K562 (cell line): ENCODE measurements around the gene GART. TPM values are rescaled to one million over a fixed set of nuclear protein-coding genes. Genes with fewer than 3 reads are reported as not detected.

Source experiments
- BRCA1 ChIP-seq, 2 experiments: fragments of 450-650 bp in 1 of 2; sonication (generic) in 1 of 2; formaldehyde crosslinking in 1 of 2; IDR thresholded peaks; 2 replicates each; pipeline versions ENCODE4 v1.5.0 to v1.6.1; 2017 to 2020; ENCODE audit warnings: mild to moderate bottlenecking in 1 of 2, missing genetic modification reagents in 1 of 2
- BRD9 ChIP-seq: fragments of 450-650 bp; IDR thresholded peaks from 2 replicates; pipeline ENCODE4 v1.6.1; 2018; ENCODE audit warnings: low read depth; ENCODE audit not compliant: partially characterized antibody
- CTBP1 ChIP-seq: fragments of 450-650 bp; IDR thresholded peaks from 2 replicates; pipeline ENCODE4 v1.6.1; 2016; ENCODE audit warnings: borderline replicate concordance
- DMBX1 ChIP-seq: fragments of 250-450 bp; sonication (Bioruptor Pico); IDR thresholded peaks from 2 replicates; pipeline ENCODE4 v1.8.0; 2022; ENCODE audit warnings: inconsistent platforms, mild to moderate bottlenecking, moderate library complexity, borderline replicate concordance
- FOS ChIP-seq: IDR thresholded peaks from 3 replicates; pipeline ENCODE4 v1.6.1; 2011; ENCODE audit not compliant: insufficient read length; ENCODE audit errors: extremely low read depth
- FOSL1 ChIP-seq: fragments of 200-800 bp; sonication (Bioruptor generic); conservative IDR thresholded peaks from 2 replicates; pipeline ENCODE4 v1.6.1; 2016; ENCODE audit warnings: missing genetic modification characterization, missing compliant biosample characterization
- JUNB ChIP-seq: fragments of 450-650 bp; formaldehyde crosslinking; conservative IDR thresholded peaks from 2 replicates; pipeline ENCODE4 v1.4.0; 2020; ENCODE audit warnings: mild to moderate bottlenecking
- KDM4B ChIP-seq, 2 experiments: fragments of 450-650 bp in 1 of 2; sonication (generic) in 1 of 2; IDR thresholded peaks; 2 replicates each; pipeline ENCODE4 v1.6.1; 2016 to 2017; ENCODE audit warnings: borderline replicate concordance in 2 of 2, antibody characterized with exemption in 1 of 2, low read depth in 1 of 2, mild to moderate bottlenecking in 1 of 2
- NR2C1 ChIP-seq, 2 experiments: fragments of 450-650 bp; IDR thresholded peaks; 2 replicates each; pipeline ENCODE4 v1.6.1; 2017; ENCODE audit warnings: mild to moderate bottlenecking in 2 of 2, antibody characterized with exemption in 1 of 2, inconsistent platforms in 1 of 2, missing compliant biosample characterization in 1 of 2, missing genetic modification characterization in 1 of 2
- SMARCC2 ChIP-seq: fragments of 450-650 bp; IDR thresholded peaks from 2 replicates; pipeline ENCODE4 v1.6.1; 2017; ENCODE audit warnings: antibody characterized with exemption, moderate library complexity, mild to moderate bottlenecking, low read depth
- TEAD1 ChIP-seq, 2 experiments: fragments of 450-650 bp in 1 of 2; sonication (generic) in 1 of 2; formaldehyde crosslinking; IDR thresholded peaks; 2 replicates each; pipeline versions ENCODE4 v1.4.0 to v1.8.0; 2020 to 2022; ENCODE audit warnings: mild to moderate bottlenecking in 2 of 2, missing genetic modification reagents in 1 of 2
- TOE1 ChIP-seq, 2 experiments: fragments of 450-650 bp in 1 of 2; sonication (generic) in 1 of 2; formaldehyde crosslinking in 1 of 2; IDR thresholded peaks; 2 replicates each; pipeline versions ENCODE4 v1.7.1 to v1.8.0; 2016 to 2022; ENCODE audit warnings: borderline replicate concordance in 2 of 2, mild to moderate bottlenecking in 2 of 2, antibody characterized with exemption in 1 of 2, inconsistent platforms in 1 of 2, low read depth in 1 of 2, missing genetic modification reagents in 1 of 2, moderate library complexity in 1 of 2
- ZNF174 ChIP-seq: fragments of 250-450 bp; sonication (Bioruptor Pico); IDR thresholded peaks from 2 replicates; pipeline ENCODE4 v1.4.0; 2020; ENCODE audit warnings: mild to moderate bottlenecking
- polyA plus RNA-seq, 8 experiments: library from polyadenylated mRNA; depleted of rRNA in 4 of 8; stranded (reverse) in 5 of 8; unstranded in 3 of 8; fragments of >200 nt; fragmentation: Nextera tagmentation in 2 of 8; fragmentation: Illumina TruSeq in 1 of 8; extraction: Ambion mirVana in 2 of 8; extraction: Trizol in 1 of 8; gene quantifications; 2 replicates each; pipeline versions ENCODE4 v1.2.1 to v1.2.3, GENCODE V29; 2011 to 2014; ENCODE audit warnings: inconsistent platforms in 1 of 8, missing spikeins in 1 of 8
- total RNA-seq, 7 experiments: library from RNA; depleted of rRNA in 6 of 7; stranded (reverse); fragments of >200 nt in 6 of 7; fragmentation: Illumina TruSeq in 2 of 7; extraction: Trizol in 2 of 7; gene quantifications; 2 replicates each; pipeline versions ENCODE4 v1.2.1 to v1.2.3, GENCODE V29; 2011 to 2021; ENCODE audit warnings: low replicate concordance in 1 of 7
- TF ChIP-seq, protein P1 (sequence below): fragments of 250-450 bp; sonication (Bioruptor Pico); IDR thresholded peaks from 2 replicates; pipeline ENCODE4 v1.8.0; 2022; ENCODE audit warnings: inconsistent platforms, mild to moderate bottlenecking, moderate library complexity, borderline replicate concordance
- TF ChIP-seq, protein P2 (sequence below), 2 experiments: IDR thresholded peaks; 2 replicates each; pipeline ENCODE4 v1.6.1; 2011; ENCODE audit warnings: borderline replicate concordance in 1 of 2, control low read depth in 1 of 2, low read depth in 1 of 2, low read length in 1 of 2, mild to moderate bottlenecking in 1 of 2, mixed read lengths in 1 of 2, moderate library complexity in 1 of 2; ENCODE audit not compliant: insufficient read depth in 1 of 2, insufficient read length in 1 of 2, poor library complexity in 1 of 2, severe bottlenecking in 1 of 2; ENCODE audit errors: extremely low read depth in 1 of 2
- TF ChIP-seq, protein P3 (sequence below): fragments of 450-650 bp; formaldehyde crosslinking; IDR thresholded peaks from 2 replicates; pipeline ENCODE4 v1.4.0; 2022; ENCODE audit warnings: mild to moderate bottlenecking, moderate library complexity
- TF ChIP-seq, protein P4 (sequence below): fragments of 250-450 bp; sonication (Bioruptor Pico); IDR thresholded peaks from 2 replicates; pipeline ENCODE4 v1.4.0; 2020
- TF ChIP-seq, protein P5 (sequence below): sonication (generic); formaldehyde crosslinking; IDR thresholded peaks from 2 replicates; pipeline ENCODE4 v1.8.0; 2022; ENCODE audit warnings: mild to moderate bottlenecking, low read depth, missing genetic modification reagents

GART gene
- total and polyA plus RNA-seq, 9 of the 15 experiments (the other 6 are each of a cell fraction or from before 2014, with no cell fraction given) = 141 to 429 (median 349) TPM

DNA sequence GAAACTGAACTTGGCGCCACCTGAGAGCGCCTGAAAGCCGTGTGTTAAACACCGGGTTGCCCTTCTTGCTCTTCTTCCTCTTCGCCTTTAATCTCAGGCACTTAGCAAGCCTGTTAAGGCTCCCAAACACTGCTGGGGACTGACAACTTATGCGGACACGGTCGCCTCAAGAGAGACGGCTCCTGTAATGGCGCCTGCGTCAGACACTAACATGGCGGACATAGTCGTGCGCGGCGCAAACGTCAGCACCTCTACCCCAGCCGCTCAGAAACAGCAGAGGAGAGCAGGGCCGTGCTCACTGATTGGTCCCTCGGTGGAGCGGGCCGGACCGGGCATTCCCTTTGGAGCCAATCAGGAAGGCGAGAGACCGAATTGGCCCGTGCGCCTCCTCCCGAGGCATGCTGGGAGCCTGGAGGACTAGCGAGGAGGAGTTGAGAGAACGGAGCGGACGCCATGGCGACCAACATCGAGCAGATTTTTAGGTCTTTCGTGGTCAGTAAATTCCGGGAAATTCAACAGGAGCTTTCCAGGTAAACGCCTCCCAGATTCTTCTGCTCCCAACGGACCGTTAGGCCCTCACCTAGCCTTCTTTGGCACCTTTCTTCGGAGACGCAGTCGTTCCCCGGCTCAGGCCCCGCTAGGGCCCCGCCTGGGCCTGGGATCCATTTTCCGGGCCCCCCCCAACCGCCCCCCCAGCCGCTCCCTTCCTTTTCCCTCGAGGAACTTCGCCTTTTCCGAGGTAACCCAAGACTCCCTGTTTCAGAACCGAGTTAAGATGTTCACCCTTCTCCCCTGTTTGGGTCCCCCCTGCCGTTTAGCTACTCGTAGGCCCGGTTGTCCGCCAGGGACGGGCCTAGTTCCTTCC, 955 bp upstream of the GART start, which contains the start of gene SON (continued):
- TF ChIP-seq KDM4B (IDR thresholded peaks at IDR 0.05; ENCODE audit: borderline replicate concordance in 2 of 2, low read depth in 1 of 2) = peak in 1 of 2 experiments; percentile 31; a peak in 1 of 4 replicates
- TF ChIP-seq DMBX1 (CRISPR knock-in tag) = peak; percentile 38; the same call in 1 of the 2 replicates
- peak; percentile 91 for TF ChIP-seq FOS
- TF ChIP-seq FOSL1 (tag) = peak; percentile 11; the same call in 1 of the 2 replicates
- peak in 1 of 2 experiments; percentile 73; a peak in 2 of 4 replicates for TF ChIP-seq TEAD1 (CRISPR knock-in tag; IDR thresholded peaks at IDR 0.05)
- peak; percentile 59 for TF ChIP-seq CTBP1
- TF ChIP-seq, protein P1, sequence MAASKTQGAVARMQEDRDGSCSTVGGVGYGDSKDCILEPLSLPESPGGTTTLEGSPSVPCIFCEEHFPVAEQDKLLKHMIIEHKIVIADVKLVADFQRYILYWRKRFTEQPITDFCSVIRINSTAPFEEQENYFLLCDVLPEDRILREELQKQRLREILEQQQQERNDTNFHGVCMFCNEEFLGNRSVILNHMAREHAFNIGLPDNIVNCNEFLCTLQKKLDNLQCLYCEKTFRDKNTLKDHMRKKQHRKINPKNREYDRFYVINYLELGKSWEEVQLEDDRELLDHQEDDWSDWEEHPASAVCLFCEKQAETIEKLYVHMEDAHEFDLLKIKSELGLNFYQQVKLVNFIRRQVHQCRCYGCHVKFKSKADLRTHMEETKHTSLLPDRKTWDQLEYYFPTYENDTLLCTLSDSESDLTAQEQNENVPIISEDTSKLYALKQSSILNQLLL (CRISPR knock-in tag) = no peak
- TF ChIP-seq NR2C1 (IDR thresholded peaks at IDR 0.05) = peak; percentile 60; the same call in 1 of the 2 replicates
- TF ChIP-seq NR2C1 (tag; IDR thresholded peaks at IDR 0.05) = no peak
- TF ChIP-seq, protein P2, sequence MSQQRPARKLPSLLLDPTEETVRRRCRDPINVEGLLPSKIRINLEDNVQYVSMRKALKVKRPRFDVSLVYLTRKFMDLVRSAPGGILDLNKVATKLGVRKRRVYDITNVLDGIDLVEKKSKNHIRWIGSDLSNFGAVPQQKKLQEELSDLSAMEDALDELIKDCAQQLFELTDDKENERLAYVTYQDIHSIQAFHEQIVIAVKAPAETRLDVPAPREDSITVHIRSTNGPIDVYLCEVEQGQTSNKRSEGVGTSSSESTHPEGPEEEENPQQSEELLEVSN (IDR thresholded peaks at IDR 0.05; ENCODE audit: borderline replicate concordance in 1 of 2, extremely low read depth in 1 of 2, insufficient read depth in 1 of 2, insufficient read length in 1 of 2, low read depth in 1 of 2, low read length in 1 of 2, poor library complexity in 1 of 2, severe bottlenecking in 1 of 2) = peak; percentile 73 to 87
- peak; percentile 82 for TF ChIP-seq BRD9
- no peak for TF ChIP-seq BRCA1 (IDR thresholded peaks at IDR 0.05)
- no peak for TF ChIP-seq BRCA1 (CRISPR knock-in tag; IDR thresholded peaks at IDR 0.05)
- no peak for TF ChIP-seq SMARCC2
- peak; percentile 58; the same call in 1 of the 2 replicates for TF ChIP-seq ZNF174
- TF ChIP-seq, protein P3, sequence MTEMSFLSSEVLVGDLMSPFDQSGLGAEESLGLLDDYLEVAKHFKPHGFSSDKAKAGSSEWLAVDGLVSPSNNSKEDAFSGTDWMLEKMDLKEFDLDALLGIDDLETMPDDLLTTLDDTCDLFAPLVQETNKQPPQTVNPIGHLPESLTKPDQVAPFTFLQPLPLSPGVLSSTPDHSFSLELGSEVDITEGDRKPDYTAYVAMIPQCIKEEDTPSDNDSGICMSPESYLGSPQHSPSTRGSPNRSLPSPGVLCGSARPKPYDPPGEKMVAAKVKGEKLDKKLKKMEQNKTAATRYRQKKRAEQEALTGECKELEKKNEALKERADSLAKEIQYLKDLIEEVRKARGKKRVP (CRISPR knock-in tag) = peak; percentile 15; the same call in 1 of the 2 replicates
- TF ChIP-seq TOE1 (IDR thresholded peaks at IDR 0.05; ENCODE audit: borderline replicate concordance) = peak; percentile 18
- TF ChIP-seq TOE1 (CRISPR knock-in tag; IDR thresholded peaks at IDR 0.05; ENCODE audit: borderline replicate concordance, low read depth) = no peak
- TF ChIP-seq, protein P4, sequence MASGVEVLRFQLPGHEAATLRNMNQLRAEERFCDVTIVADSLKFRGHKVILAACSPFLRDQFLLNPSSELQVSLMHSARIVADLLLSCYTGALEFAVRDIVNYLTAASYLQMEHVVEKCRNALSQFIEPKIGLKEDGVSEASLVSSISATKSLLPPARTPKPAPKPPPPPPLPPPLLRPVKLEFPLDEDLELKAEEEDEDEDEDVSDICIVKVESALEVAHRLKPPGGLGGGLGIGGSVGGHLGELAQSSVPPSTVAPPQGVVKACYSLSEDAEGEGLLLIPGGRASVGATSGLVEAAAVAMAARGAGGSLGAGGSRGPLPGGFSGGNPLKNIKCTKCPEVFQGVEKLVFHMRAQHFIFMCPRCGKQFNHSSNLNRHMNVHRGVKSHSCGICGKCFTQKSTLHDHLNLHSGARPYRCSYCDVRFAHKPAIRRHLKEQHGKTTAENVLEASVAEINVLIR (CRISPR knock-in tag) = peak; percentile 73; the same call in 1 of the 2 replicates
- TF ChIP-seq, protein P5, sequence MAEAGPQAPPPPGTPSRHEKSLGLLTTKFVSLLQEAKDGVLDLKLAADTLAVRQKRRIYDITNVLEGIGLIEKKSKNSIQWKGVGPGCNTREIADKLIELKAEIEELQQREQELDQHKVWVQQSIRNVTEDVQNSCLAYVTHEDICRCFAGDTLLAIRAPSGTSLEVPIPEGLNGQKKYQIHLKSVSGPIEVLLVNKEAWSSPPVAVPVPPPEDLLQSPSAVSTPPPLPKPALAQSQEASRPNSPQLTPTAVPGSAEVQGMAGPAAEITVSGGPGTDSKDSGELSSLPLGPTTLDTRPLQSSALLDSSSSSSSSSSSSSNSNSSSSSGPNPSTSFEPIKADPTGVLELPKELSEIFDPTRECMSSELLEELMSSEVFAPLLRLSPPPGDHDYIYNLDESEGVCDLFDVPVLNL (CRISPR knock-in tag) = peak; percentile 68; the same call in 1 of the 2 replicates
- no peak for TF ChIP-seq JUNB
